Retina (tissue), 1 donor: Measurements from ENCODE around the gene PFN3.

Experiments used
- DNase-seq: peaks from one replicate; pipeline ENCODE4 v3.0.0-alpha.2; 2016

Gene PFN3

DNA sequence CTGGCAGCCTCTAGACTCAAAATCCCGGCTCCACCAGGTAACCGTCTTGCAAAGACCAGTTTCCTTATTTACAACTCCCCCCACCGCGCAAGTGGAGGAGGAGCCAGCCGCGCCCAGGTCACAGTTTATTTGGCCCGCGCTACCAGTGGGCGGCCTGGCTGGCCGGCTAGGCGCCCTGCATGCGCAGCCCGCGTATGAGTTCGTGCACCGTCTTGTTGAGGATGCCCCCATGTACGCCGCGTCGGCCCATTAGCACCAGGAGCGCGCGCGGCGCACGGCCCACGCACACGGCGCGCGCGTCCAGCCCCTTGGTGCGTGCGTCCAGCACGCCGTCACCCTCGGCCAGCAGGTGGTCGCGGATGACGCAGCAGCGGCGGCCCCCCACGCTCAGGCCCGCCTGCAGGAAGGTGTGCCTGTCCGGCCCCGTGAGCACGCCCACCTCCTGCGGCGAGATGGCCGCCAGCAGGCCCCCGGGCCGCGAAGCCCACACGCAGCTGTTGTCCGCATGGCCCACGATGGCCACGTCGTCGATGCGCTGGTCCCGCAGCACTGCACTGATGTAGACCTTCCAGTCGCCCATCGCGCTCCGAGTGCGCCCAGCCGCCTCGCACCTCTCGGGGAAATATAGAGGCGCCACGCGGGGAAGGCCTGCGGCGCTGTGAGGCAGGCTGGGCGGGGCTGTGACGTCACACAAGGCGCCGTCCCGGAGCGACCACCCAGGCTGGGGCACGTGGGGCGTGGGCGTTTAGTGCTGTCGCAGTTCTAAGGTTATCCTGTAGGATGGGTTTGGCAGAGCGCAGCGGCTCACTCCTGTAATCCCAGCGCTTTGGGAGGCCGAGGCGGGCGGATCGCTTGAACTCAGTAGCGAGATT, at the start of gene PFN3:
Gene PFN3, minus strand, starts transcription at position 665 of the 872 bp plus-strand sequence. Its CDS starts 85 bp downstream, at position 580.
- DNase-seq, result peak; percentile 77

GRCh38 chr5:177449140-177450061, 48.9 kb upstream of the PFN3 start:
- DNase-seq, result no peak

DNA sequence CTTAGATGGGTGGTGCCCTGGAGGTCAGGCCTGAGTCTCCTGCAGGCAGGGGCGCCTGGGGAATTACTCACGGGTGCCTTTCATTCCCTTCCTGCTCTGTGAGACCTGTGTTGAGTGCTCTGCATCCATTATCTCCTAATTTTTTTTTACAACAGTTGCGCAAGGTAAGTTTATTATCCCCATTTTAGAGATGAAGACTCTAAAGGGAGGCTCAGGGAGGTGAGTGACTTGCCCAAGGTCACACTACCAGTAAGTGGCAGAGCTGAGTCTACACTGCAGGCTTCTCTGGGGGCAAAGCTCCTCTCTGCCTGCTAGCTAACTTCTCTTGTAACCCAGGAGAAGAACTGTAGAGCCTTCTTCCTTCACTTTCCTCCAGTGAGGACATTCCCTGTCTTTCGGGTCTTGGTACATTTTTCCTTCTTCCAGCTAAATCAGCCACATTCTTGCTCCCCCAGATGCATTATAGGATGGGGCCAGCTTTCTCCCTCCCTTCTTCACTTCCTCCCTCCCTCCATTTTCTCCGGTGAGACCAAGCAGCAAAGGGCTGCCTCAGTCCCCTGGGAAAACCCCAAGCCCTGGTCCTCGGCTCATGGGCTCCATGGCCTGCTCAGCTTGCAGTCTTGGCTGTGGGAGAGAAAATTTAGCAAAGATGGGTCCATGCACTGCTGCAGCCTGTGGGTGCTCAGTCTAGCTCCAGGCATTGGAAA, 47.9 kb upstream of the PFN3 start:
- DNase-seq, result no peak

- DNase-seq, result peak; percentile 85
Measured at GRCh38 chr5:177447611-177448243, 47.3 kb upstream of the PFN3 start.

- peak; percentile 65 for DNase-seq
Measured at GRCh38 chr5:177447066-177447610, 46.7 kb upstream of the PFN3 start.

DNA sequence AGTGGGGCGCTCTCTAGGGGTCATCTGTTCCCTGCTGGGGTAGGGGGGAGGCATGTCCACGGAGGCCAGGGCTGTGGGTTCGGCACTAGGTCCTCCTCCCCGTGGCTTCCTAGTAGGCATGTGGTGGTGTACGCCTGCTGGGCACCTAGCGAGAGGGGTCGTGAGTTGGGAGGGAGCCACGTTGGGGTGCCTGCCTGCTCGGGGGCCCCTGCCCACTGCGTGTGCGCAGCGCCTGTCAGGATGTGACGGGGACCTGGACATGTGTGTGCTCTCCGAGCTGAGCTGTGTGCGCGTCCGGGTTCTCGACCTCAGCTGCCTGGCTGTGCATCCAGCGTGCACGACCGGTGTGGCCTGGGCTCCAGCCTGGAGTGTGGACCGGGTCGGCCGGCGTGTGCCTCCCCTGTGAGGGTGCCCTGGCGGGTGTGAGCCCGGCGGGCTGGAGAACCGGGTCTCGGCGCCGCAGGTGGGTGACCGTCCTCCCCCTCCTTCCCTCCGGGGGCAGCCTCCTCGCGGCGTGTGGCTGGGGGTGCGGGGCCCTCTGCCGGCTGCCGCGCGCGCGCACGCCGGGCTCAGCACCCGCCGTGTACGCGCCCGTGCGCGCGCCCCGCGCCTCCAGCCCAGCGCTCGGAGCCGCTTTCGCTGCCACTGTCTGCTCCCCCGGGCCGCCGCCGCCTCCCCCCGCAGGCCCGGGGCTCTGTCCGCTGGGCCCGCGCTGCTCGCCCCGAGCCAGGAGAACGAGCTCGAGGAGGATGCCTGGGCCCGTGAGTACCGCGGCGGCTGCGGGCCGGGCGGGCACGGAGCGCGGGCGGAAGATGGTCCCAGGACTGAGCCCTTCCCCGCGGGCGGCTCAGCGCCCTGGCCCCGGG, 46.0 kb upstream of the PFN3 start, which contains the start of gene PRR7:
Gene PRR7, plus strand, starts transcription at position 615 of the 866 bp plus-strand sequence. CDS start 8,254 bp downstream, outside the sequence.
- peak; percentile 91 for DNase-seq

DNA sequence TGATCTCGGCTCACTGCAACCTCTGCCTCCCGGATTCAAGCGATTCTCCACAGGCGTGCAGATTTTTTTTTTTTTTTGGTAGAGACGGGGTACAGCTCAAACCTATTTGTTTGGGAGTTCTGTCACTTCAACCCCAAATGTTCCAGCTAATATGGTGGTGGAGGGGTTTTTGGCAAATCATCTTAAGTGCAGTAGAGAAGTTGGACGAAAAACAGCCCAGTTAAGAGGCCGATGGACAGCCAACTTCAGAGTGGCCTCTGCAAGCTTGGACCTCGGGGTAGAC, 45.4 kb upstream of the PFN3 start:
- DNase-seq, result no peak

DNA sequence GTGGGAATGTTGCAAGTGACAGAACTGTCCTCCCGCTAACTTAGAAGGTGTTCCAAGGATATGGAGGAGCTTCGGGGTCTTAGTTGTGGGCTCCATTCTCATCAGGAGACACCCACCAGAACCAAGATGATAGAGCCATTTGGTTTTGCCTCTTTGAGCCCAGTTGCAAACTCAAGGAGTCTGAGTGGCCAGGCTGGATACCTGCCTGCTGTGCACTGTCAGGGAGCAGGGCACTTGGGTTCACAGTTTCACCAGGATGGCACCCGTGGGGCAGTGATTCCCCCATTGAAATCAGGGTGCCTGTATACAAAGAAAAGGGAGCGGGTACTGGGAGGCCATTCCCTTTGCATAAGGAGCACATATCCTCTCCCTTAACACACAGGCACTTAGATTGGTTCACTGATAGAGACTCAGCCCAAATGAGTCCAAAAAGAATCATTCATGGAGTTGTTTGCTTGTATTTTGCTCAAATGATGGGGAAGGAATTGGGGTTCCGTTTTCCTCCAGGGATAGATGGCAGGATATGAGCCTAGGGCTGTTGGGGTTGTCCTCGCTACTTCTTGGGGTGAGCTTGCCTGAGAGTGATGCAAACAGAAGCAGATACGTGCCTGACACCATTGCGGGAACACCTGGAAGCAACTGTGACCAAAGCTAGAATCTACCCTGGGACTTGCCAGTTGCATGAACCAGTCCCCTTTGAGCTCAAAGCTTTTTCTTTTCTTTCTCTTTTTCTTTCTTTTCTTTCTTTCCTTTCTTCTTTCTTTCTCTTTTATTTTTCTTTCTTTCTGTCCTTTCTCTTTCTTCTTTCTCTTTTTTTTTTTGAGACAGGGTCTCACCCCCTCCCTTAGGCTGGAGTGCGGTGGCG, 44.8 kb upstream of the PFN3 start:
- peak; percentile 26 for DNase-seq

DNA sequence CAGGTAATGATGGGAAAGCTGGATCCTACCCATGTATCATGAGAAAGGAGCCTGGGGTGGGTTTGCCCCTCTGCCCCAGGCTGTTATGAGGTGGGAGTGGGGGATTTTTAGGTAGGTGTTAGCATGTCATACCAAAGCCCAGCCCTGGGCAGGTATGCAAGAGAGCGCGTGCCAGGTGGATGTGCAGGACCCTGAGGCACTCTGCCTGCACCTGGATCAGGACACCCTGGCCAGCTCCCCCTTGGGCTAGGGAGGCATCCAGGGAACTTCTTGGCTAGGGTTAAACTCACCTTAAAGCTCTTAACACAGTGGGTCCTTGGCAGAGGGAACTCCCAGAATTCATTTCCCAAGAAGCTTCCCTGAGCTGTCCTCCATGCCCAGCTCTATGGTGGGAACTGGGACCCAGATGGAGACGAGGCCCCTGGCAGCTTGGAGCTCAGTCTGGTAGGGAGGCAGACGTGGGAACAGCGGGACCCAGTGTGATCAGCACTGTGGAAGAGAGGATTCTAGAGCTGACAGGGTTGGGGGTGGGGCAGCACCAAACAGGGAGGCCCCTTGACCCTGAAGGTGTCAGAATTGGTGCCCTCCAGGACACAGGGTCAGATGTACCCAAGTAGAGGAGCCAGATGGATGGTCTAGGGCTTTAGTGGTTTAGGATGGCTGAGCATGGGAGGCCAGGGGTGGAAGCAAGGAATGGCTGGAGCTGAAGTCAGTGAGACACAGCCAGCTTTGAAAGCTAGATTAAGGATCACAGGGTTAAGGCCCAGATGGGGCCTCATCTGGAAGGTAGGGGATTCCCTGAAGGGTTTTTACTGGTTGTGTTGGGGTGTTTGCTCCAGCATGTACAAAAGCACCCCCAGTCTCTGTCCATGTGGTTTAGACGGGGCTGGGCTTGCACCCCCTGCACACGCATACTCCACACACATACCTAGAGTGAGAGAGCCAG, 43.9 kb upstream of the PFN3 start:
- no peak for DNase-seq

DNA sequence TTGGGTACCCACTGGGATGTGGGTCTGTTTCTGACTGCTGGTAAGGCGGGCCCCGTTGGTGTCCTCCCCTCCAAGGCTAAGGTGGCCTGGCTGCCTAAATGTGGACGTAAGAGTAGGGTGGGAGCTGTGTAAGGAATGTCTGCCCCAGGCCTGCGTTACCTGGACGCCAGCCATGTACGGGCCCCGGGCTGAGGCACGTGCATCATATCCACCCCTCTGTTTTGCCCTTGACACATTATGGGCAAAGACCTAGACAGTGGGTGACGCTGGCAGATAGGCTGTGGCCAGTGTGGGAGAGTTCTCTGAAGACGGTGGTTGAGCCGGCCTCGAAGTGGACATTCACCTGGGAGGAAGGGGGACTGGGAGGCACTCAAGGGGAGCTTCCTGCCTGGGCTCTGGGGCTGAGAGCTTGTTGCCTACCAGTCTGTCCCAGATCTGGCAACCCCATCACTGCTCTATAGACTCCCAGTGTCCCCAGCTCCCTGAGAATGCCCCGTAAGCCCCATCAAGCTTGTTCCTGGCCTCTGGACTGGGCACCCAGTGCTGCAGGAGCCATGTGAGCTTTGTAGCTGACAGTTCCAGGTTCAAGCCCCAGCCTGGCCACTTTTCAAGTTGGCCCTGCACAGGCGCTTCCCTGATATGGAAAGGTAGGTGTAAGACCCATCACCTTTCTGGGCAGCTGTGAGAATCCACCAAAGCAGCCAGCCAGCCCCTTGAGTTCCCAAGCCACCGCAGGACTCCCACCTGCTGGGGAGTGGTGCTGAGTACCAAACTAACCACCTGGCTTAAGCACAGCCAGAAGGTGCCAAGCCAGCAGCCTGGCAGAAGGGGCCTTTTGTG, 42.9 kb upstream of the PFN3 start:
- DNase-seq, result no peak

DNA sequence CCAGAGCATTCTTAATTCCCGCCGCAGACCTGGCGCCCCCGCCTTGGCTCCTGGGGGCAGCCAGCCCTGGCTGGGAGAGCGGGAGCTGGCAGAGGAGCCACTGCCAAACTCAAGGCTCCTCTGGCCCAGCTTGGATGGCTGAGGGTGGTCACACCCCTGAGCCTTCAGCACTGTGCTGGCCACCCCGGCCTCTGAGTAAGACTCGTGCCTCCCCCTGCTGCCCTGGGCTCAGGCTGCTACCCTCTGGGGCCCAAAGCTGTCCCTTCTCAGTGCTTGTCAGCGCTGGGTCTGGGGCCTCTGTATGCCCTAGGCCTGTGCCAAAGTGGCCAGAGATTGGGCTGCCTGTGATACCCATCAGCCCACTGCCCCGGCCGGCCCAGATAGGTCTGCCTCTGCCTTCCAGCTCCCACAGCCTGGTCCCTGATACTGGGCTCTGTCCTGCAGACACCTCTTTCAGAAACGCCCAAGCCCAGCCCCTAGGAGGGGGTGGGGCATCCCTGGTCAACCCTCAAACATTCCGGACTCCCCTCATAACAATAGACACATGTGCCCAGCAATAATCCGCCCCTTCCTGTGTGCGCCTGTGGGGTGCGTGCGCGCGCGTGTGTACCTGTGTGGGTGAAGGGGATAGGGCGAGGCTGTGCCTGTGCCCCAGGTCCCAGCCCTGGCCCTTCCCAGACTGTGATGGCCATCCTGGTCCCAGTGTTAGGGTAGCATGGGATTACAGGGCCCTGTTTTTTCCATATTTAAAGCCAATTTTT, 41.8 kb upstream of the PFN3 start:
- DNase-seq, result no peak

DNA sequence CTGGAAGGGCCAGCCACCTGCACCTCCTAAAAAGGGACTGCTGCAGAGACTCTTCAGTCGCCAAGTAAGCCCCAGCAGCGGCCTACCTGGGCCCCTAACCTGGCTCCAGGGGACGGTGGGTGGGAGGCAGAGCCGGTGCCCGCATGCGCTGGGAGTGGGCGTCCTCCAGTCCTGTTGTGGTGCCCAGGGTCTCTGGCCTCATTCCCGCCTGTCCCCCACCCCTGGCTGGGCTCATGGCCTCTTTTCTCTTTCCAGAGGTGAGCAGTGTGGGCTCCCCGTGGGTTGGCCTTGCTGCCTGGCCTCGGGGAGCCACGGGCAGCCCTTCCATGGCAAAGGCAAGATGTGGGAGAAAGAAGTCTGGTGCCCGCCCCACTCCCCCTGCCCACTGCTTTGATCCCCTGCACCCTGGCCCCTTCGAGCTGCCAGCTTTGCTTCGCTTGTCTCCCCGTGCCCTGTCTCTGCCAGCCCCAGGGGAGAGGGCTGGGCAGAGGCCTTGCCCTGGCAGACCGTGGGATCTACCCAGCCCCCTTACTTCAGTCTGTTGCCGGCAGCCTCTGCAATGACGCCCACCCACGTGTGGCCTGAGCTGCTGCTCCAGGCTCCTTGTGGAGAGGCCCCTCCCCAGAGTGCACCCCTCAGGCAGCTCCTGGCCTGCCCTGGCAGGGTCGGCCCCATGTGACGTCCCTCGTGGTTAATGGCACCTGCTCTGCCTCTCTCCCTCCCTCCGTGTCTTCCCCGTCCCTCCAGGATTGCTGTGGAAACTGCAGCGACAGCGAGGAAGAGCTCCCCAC, 40.7 kb upstream of the PFN3 start:
- no peak for DNase-seq

GRCh38 chr5:177440211-177440989, 39.9 kb upstream of the PFN3 start:
- no peak for DNase-seq

- DNase-seq, result no peak
Measured at GRCh38 chr5:177439518-177440053, 39.1 kb upstream of the PFN3 start.

DNA sequence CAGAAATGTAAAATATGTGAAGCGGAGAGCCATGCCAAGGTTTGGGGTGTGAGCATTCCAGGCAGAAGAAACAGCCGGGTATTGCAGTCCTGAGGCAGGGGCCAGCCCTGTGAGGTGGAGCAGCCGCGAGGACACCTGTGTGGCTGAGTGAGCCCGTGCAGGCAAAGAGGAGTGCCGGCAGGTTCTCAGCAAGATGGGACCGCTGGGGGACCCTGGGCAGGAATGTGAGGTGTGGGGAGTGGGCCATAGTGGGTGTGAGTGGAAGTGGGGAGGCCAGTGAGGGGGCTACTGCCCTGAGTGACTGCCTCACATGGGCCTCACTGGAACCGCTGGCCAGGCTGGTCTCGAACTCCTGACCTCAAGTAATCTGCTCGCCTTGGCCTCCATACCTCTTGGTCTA, 38.0 kb upstream of the PFN3 start:
- no peak for DNase-seq
